Measurements from ENCODE around the gene IPO11.

The IPO11 gene

DNA sequence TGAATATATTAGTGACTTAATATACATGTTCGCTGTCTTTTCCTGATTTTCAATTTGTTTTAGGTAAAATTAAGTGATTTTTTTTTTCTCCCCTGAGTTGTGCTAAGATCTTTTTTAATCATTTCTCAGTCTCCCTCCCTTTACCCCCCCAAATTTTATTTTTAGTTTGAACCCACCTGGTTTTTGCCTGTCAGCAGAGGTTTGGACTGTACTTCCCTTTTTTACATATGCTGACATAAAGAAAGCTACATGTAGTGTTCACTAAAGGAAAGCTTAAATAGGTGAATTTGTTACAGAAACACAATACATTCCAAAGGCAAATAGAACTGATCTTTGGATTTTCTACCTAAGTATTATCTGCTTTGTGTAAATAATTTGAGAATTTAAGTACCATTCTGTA lies 82.2 kb downstream of the IPO11 start:
- TF ChIP-seq, protein P1, sequence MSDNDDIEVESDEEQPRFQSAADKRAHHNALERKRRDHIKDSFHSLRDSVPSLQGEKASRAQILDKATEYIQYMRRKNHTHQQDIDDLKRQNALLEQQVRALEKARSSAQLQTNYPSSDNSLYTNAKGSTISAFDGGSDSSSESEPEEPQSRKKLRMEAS (IDR thresholded peaks at IDR 0.05; ENCODE audit: low read depth, low read length), result no peak
- TF ChIP-seq MYC (IDR thresholded peaks at IDR 0.05; ENCODE audit: low read depth, low read length) (no peak), POLR2A (IDR thresholded peaks at IDR 0.05; ENCODE audit: extremely low read depth, insufficient read length) (no peak)
- TF ChIP-seq, protein P2, sequence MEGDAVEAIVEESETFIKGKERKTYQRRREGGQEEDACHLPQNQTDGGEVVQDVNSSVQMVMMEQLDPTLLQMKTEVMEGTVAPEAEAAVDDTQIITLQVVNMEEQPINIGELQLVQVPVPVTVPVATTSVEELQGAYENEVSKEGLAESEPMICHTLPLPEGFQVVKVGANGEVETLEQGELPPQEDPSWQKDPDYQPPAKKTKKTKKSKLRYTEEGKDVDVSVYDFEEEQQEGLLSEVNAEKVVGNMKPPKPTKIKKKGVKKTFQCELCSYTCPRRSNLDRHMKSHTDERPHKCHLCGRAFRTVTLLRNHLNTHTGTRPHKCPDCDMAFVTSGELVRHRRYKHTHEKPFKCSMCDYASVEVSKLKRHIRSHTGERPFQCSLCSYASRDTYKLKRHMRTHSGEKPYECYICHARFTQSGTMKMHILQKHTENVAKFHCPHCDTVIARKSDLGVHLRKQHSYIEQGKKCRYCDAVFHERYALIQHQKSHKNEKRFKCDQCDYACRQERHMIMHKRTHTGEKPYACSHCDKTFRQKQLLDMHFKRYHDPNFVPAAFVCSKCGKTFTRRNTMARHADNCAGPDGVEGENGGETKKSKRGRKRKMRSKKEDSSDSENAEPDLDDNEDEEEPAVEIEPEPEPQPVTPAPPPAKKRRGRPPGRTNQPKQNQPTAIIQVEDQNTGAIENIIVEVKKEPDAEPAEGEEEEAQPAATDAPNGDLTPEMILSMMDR (IDR thresholded peaks at IDR 0.05; ENCODE audit: low read depth, low read length), result no peak
- H3K4me3 ChIP-seq (ENCODE audit: low read depth, low read length), result no peak overlapping the region
- DNase-seq (ENCODE audit: low read depth), result peak; percentile 8

DNA sequence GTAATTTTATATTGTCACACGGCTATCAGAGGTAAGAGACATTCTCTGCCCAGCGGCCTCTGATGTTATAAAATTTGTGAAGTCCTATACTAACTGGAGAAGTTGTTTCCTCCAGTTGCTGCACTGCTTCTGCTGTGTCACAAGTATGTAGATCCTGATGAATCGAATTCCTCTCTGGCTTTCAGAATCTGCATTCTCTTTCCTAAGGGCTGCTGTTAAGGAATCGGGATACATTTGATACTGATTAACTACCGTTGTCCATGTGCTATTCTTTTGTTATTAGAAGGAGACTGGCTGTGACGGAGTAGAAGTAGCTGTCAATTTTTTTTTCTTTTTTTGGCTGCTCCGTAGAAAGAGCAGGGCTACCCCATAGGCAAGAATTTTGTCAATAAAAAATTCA lies 84.3 kb downstream of the IPO11 start:
- DNase-seq (ENCODE audit: low read depth), result no peak
- H3K4me3 ChIP-seq (ENCODE audit: low read depth, low read length), result no peak overlapping the region
- no peak for TF ChIP-seq POLR2A (IDR thresholded peaks at IDR 0.05; ENCODE audit: extremely low read depth, insufficient read length)
- TF ChIP-seq, protein P2 (IDR thresholded peaks at IDR 0.05; ENCODE audit: low read depth, low read length), result no peak
- TF ChIP-seq MYC (IDR thresholded peaks at IDR 0.05; ENCODE audit: low read depth, low read length), result no peak
- TF ChIP-seq, protein P1 (IDR thresholded peaks at IDR 0.05; ENCODE audit: low read depth, low read length), result no peak

DNA sequence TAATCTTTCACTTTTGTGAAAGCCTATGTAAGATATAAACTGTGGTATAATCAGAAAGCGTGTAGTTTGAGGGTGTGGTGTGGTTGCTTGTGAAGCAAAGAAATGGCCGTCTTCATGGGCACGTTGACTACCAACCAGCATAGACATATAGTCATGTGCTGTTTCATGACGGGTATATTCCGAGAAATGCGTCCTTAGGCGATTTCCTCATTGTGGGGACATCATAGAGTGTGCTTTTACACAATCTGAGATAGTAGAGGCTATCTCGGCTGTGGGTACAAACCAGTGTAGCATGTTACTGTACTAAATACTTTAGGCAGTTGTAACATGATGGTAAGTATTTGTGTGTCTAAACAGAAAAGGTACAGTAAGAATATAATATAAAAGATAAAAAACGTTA lies 86.4 kb downstream of the IPO11 start:
- H3K4me3 ChIP-seq (ENCODE audit: low read depth, low read length), result no peak overlapping the region
- TF ChIP-seq, protein P1 (IDR thresholded peaks at IDR 0.05; ENCODE audit: low read depth, low read length), result no peak
- no peak for TF ChIP-seq POLR2A (IDR thresholded peaks at IDR 0.05; ENCODE audit: extremely low read depth, insufficient read length)
- TF ChIP-seq, protein P2 (IDR thresholded peaks at IDR 0.05; ENCODE audit: low read depth, low read length), result no peak
- DNase-seq (ENCODE audit: low read depth), result no peak

DNA sequence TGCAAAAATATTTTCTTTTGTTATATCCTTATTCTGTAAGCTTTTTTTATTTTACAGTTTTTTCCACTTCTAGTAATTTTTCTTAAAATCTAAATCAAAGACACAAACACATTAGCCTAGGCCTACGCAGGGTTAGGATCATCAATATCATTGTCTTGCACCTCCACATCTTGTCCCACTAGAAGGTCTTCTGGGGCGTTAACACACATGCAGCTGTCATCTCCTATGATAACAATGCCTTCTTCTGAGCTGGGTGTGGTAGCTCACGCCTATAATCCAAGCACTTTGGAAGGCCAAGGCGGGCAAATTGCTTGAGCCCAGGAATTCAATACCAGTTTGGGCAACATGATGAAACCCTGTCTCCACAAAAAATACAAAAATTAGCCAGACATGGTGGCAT lies 87.2 kb downstream of the IPO11 start:
- DNase-seq (ENCODE audit: low read depth), result no peak
- no peak overlapping the region for H3K4me3 ChIP-seq (ENCODE audit: low read depth, low read length)
- TF ChIP-seq, protein P2 (IDR thresholded peaks at IDR 0.05; ENCODE audit: low read depth, low read length), result no peak
- no peak for TF ChIP-seq POLR2A (IDR thresholded peaks at IDR 0.05; ENCODE audit: extremely low read depth, insufficient read length)
- TF ChIP-seq, protein P1 (IDR thresholded peaks at IDR 0.05; ENCODE audit: low read depth, low read length), result no peak
- no peak for TF ChIP-seq MYC (IDR thresholded peaks at IDR 0.05; ENCODE audit: low read depth, low read length)

DNA sequence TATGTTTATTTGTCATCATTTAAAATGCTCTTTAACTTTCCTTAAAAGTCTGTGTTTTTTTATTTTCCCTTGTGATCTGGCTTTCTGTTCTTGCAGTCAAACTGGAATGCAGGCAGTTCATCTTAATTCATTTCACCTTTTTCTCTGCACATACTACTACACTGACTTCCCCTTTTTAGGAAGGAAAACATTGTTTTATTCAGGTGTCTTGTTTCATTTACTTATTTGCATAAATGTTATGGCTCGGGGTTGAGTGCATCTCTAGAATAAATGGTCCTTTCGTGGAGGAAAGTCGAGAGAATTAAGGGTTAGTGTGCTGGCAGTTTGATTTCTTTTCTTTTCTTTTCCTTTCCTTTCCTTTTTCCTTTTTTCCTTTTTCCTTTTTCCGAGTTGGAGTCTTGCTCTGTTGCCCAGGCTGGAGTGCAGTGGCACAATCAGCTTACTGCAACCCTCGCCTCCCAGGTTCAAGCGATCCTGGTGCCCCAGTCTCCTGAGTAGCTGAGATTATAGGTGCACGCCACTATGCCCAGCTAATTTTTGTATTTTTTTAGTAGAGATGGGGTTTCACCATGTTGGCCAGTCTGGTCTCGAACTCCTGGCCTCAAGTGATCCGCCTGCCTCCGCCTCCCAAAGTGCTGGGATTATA lies 90.0 kb downstream of the IPO11 start:
- TF ChIP-seq POLR2A (IDR thresholded peaks at IDR 0.05; ENCODE audit: extremely low read depth, insufficient read length), result no peak
- TF ChIP-seq, protein P2 (IDR thresholded peaks at IDR 0.05; ENCODE audit: low read depth, low read length), result no peak
- TF ChIP-seq, protein P1 (IDR thresholded peaks at IDR 0.05; ENCODE audit: low read depth, low read length), result no peak
- TF ChIP-seq MYC (IDR thresholded peaks at IDR 0.05; ENCODE audit: low read depth, low read length), result no peak
- no peak for DNase-seq (ENCODE audit: low read depth)
- H3K4me3 ChIP-seq (ENCODE audit: low read depth, low read length), result no peak overlapping the region
